K562 (cell line): Measurements from ENCODE around the gene HMBS. TPM values are rescaled to one million over a fixed set of nuclear protein-coding genes. Genes with fewer than 3 reads are reported as not detected.

ENCODE experiments used
- ATAC-seq: fragments of 200-7000 bp; cut with Tn5 transposase; 3 replicates; pipeline ENCODE4 v1.9.1; 2020; ENCODE audit warnings: moderate library complexity
- BruUV-seq: library from RNA; stranded (reverse); fragments of 400-500 nt; replicated peaks from 2 replicates; lab custom pipeline; 2021; lab: Mats Ljungman, UMichigan
- CTCF ChIA-PET: fragments of 300-600 bp; formaldehyde crosslinking; extraction: SDS; loops from one replicate; lab custom pipeline; 2021; ENCODE audit warnings: low intra/inter-chr PET ratio; lab: Yijun Ruan, JAX
- POLR2A ChIA-PET: fragments of 300-600, 350-650 bp; sonication (Branson Sonifier 250); formaldehyde crosslinking; extraction: SDS; loops from one replicate; lab custom pipeline; 2021; ENCODE audit warnings: antibody characterized with exemption, inconsistent platforms; lab: Yijun Ruan, JAX
- DNase-seq, 4 experiments: peaks; one replicate each; pipeline versions ENCODE4 v3.0.0 to v3.0.0-alpha.2; 2011 to 2018; ENCODE audit warnings: low spot score in 3 of 4, mixed read lengths in 3 of 4; ENCODE audit errors: extremely low read depth in 1 of 4
- FAIRE-seq: peaks from 2 replicates; lab custom pipeline; 2011; peaks lifted over from hg19 to GRCh38; lab: Jason Lieb, UNC
- H2AFZ ChIP-seq: 2 replicates; pipeline ENCODE4 v1.6.0; 2011; ENCODE audit warnings: low read depth, low read length, control low read depth, inconsistent platforms
- H3K27ac ChIP-seq: fragments of 200-600 bp; 3 replicates; pipeline ENCODE4 v1.8.0; 2011; ENCODE audit warnings: low read depth, mild to moderate bottlenecking, control low read depth, inconsistent platforms, low read length, moderate library complexity, mixed read lengths; ENCODE audit errors: extremely low read depth
- H3K27me3 ChIP-seq, 2 experiments: fragments of 300-600 bp in 1 of 2; 2 replicates in 1 of 2; 3 replicates in 1 of 2; pipeline versions ENCODE4 v1.6.0 to v1.8.0; 2011; ENCODE audit warnings: inconsistent platforms in 2 of 2, low read length in 2 of 2, mild to moderate bottlenecking in 1 of 2, mixed read lengths in 1 of 2, moderate library complexity in 1 of 2; ENCODE audit not compliant: control insufficient read depth in 2 of 2, insufficient read depth in 2 of 2
- H3K36me3 ChIP-seq: fragments of 300-600 bp; 3 replicates; pipeline ENCODE4 v1.8.0; 2011; ENCODE audit warnings: mild to moderate bottlenecking, low read length, inconsistent platforms; ENCODE audit not compliant: control insufficient read depth, insufficient read depth
- H3K4me1 ChIP-seq, 2 experiments: fragments of 200-600 bp in 1 of 2; replicated peaks in 1 of 2; 2 replicates in 1 of 2; 3 replicates in 1 of 2; pipeline versions ENCODE4 v1.5.1 to v1.8.0; 2011; ENCODE audit warnings: inconsistent platforms in 2 of 2, low read length in 2 of 2, mild to moderate bottlenecking in 1 of 2, mixed read lengths in 1 of 2, moderate library complexity in 1 of 2; ENCODE audit not compliant: control insufficient read depth in 2 of 2, insufficient read depth in 2 of 2
- H3K4me2 ChIP-seq: 2 replicates; pipeline ENCODE4 v1.6.1; 2011; ENCODE audit warnings: low read length, control low read depth, inconsistent platforms, mixed read lengths; ENCODE audit not compliant: insufficient read depth
- H3K4me3 ChIP-seq: fragments of 200-600 bp; sonication (generic), shearing (Covaris generic); 2 replicates; pipeline ENCODE4 v1.5.1; 2016; ENCODE audit warnings: control low read depth, inconsistent platforms
- H3K79me2 ChIP-seq: fragments of 200-600 bp; 3 replicates; pipeline ENCODE4 v1.8.0; 2011; ENCODE audit warnings: low read length, inconsistent platforms; ENCODE audit not compliant: control insufficient read depth, insufficient read depth
- H3K9ac ChIP-seq, 2 experiments: 2 replicates each; pipeline versions ENCODE4 v1.6.0 to v1.6.1; 2011; ENCODE audit warnings: low read depth in 2 of 2, low read length in 2 of 2, control low read depth in 1 of 2, inconsistent platforms in 1 of 2, mild to moderate bottlenecking in 1 of 2, mixed read lengths in 1 of 2; ENCODE audit not compliant: insufficient read depth in 1 of 2
- H3K9me1 ChIP-seq: one replicate; pipeline ENCODE4 v1.6.0; 2011; ENCODE audit warnings: inconsistent platforms, mild to moderate bottlenecking, low read length, moderate library complexity; ENCODE audit not compliant: control insufficient read depth, insufficient read depth
- H3K9me3 ChIP-seq: replicated peaks from 2 replicates; pipeline ENCODE4 v1.5.1; 2011; ENCODE audit warnings: low read depth, low read length, inconsistent platforms; ENCODE audit not compliant: control insufficient read depth, insufficient read depth
- H4K20me1 ChIP-seq: replicated peaks from 2 replicates; pipeline ENCODE4 v1.6.1; 2011; ENCODE audit warnings: low read length, inconsistent platforms, mixed read lengths; ENCODE audit not compliant: control insufficient read depth, insufficient read depth
- ATF2 ChIP-seq: sonication (generic); formaldehyde crosslinking; IDR thresholded peaks from 2 replicates; pipeline ENCODE4 v1.8.1; 2022; ENCODE audit warnings: missing genetic modification reagents
- CCAR2 ChIP-seq: fragments of 200-400 bp; formaldehyde crosslinking; IDR thresholded peaks from 2 replicates; pipeline ENCODE4 v1.6.1; 2017; ENCODE audit warnings: mild to moderate bottlenecking, low read depth, low read length
- CHCHD3 ChIP-seq: fragments of 250-450 bp; sonication (Bioruptor Pico); IDR thresholded peaks from 2 replicates; pipeline ENCODE4 v2.1.2; 2022; ENCODE audit warnings: mild to moderate bottlenecking
- HDAC1 ChIP-seq, 2 experiments: fragments of 450-650 bp; IDR thresholded peaks; 2 replicates each; pipeline ENCODE4 v1.6.1; 2016 to 2017; ENCODE audit warnings: inconsistent platforms in 1 of 2, mild to moderate bottlenecking in 1 of 2, moderate library complexity in 1 of 2
- HDAC8 ChIP-seq: fragments of 450-650 bp; IDR thresholded peaks from 2 replicates; pipeline ENCODE4 v1.6.1; 2016; ENCODE audit warnings: mild to moderate bottlenecking, missing genetic modification characterization, moderate library complexity, missing compliant biosample characterization
- IRF2 ChIP-seq: sonication (generic); formaldehyde crosslinking; IDR thresholded peaks from 2 replicates; pipeline ENCODE4 v1.8.1; 2022; ENCODE audit warnings: mild to moderate bottlenecking, missing genetic modification reagents
- JUND ChIP-seq, 2 experiments: IDR thresholded peaks; 2 replicates in 1 of 2; 3 replicates in 1 of 2; pipeline ENCODE4 v1.6.1; 2011; ENCODE audit warnings: borderline replicate concordance in 2 of 2, low read depth in 2 of 2, low read length in 2 of 2, improper control_type of control experiment in 1 of 2, missing biosample characterization in 1 of 2, missing genetic modification characterization in 1 of 2, missing genetic modification reagents in 1 of 2
- L3MBTL2 ChIP-seq: fragments of 450-650 bp; IDR thresholded peaks from 2 replicates; pipeline ENCODE4 v1.6.1; 2016; ENCODE audit warnings: mild to moderate bottlenecking, moderate library complexity
- MAFG ChIP-seq: fragments of 450-650 bp; conservative IDR thresholded peaks from 2 replicates; pipeline ENCODE4 v1.6.1; 2016; ENCODE audit warnings: missing genetic modification characterization, missing compliant biosample characterization
- MECOM ChIP-seq: fragments of 250-450 bp; sonication (Bioruptor Pico); IDR thresholded peaks from 2 replicates; pipeline ENCODE4 v1.8.0; 2022; ENCODE audit warnings: inconsistent platforms
- MEIS2 ChIP-seq: fragments of 450-650 bp; IDR thresholded peaks from 2 replicates; pipeline ENCODE4 v1.6.1; 2014; ENCODE audit warnings: mild to moderate bottlenecking; ENCODE audit not compliant: partially characterized antibody
- NR1H2 ChIP-seq: sonication (generic); formaldehyde crosslinking; IDR thresholded peaks from 2 replicates; pipeline ENCODE4 v1.4.0; 2020; ENCODE audit warnings: mild to moderate bottlenecking, missing genetic modification reagents
- PHTF2 ChIP-seq: fragments of 250-450 bp; sonication (Bioruptor Pico); IDR thresholded peaks from 2 replicates; pipeline ENCODE4 v1.5.0; 2021; ENCODE audit warnings: mild to moderate bottlenecking
- PKNOX1 ChIP-seq: fragments of 450-650 bp; IDR thresholded peaks from 2 replicates; pipeline ENCODE4 v1.6.1; 2016
- SNRNP70 ChIP-seq: fragments of 200-400 bp; formaldehyde crosslinking; optimal IDR thresholded peaks from 2 replicates; pipeline ENCODE3; 2017; ENCODE audit warnings: low read depth, low read length
- SP2 ChIP-seq: IDR thresholded peaks from 2 replicates; pipeline ENCODE4 v1.6.1; 2011; ENCODE audit warnings: mild to moderate bottlenecking, low read depth, low read length, moderate library complexity; ENCODE audit not compliant: poor library complexity, severe bottlenecking; ENCODE audit errors: extremely low read depth
- TCF3 ChIP-seq: sonication (generic); formaldehyde crosslinking; IDR thresholded peaks from 2 replicates; pipeline ENCODE4 v1.4.0; 2020; ENCODE audit warnings: mild to moderate bottlenecking, missing genetic modification reagents
- TCF7 ChIP-seq: sonication (generic); IDR thresholded peaks from 2 replicates; pipeline ENCODE4 v1.6.1; 2016; ENCODE audit warnings: antibody characterized with exemption, borderline replicate concordance
- ZNF316 ChIP-seq: fragments of 450-650 bp; IDR thresholded peaks from 2 replicates; pipeline ENCODE4 v1.6.1; 2016
- ZNF324 ChIP-seq: fragments of 250-450 bp; sonication (Bioruptor Pico); IDR thresholded peaks from 2 replicates; pipeline ENCODE4 v1.4.0; 2020; ENCODE audit warnings: mild to moderate bottlenecking
- ZNF384 ChIP-seq: IDR thresholded peaks from 2 replicates; pipeline ENCODE4 v1.6.1; 2012; ENCODE audit warnings: low read depth, low read length, improper control_type of control experiment
- WGBS: fragments of 100-300 bp; shearing (Covaris generic); methylation state at CpG from one replicate; pipeline ENCODE4 v1.1.6; 2016; ENCODE audit warnings: low coverage, mixed read lengths; ENCODE audit not compliant: insufficient coverage; ENCODE audit errors: missing lambda C conversion rate; 5-methylcytosine and 5-hydroxymethylcytosine counted together
- in situ Hi-C: fragments of 300-500 bp; cut with MboI; formaldehyde crosslinking; loops from 4 replicates; pipeline ENCODE4 v1.15.0; 2018; ENCODE audit warnings: inconsistent platforms, mixed read lengths
- intact Hi-C: fragments of 100-400 bp; cut with micrococcal nuclease; formaldehyde crosslinking; loops from 2 replicates; pipeline ENCODE4 v1.14.2; 2022
- polyA plus RNA-seq, 8 experiments: library from polyadenylated mRNA; depleted of rRNA in 4 of 8; stranded (reverse) in 5 of 8; unstranded in 3 of 8; fragments of >200 nt; fragmentation: Nextera tagmentation in 2 of 8; fragmentation: Illumina TruSeq in 1 of 8; extraction: Ambion mirVana in 2 of 8; extraction: Trizol in 1 of 8; gene quantifications; 2 replicates each; pipeline versions ENCODE4 v1.2.1 to v1.2.3, GENCODE V29; 2011 to 2014; ENCODE audit warnings: inconsistent platforms in 1 of 8, missing spikeins in 1 of 8
- total RNA-seq, 7 experiments: library from RNA; depleted of rRNA in 6 of 7; stranded (reverse); fragments of >200 nt in 6 of 7; fragmentation: Illumina TruSeq in 2 of 7; extraction: Trizol in 2 of 7; gene quantifications; 2 replicates each; pipeline versions ENCODE4 v1.2.1 to v1.2.3, GENCODE V29; 2011 to 2021; ENCODE audit warnings: low replicate concordance in 1 of 7

The HMBS gene
- total and polyA plus RNA-seq, 9 of the 15 experiments (the other 6 are each of a cell fraction or from before 2014, with no cell fraction given), result 56.9 to 385 (median 286) TPM

GRCh38 chr11:119041821-119042514 is 42.7 kb upstream of the HMBS start (continued):
- TF ChIP-seq JUND (IDR thresholded peaks at IDR 0.05; ENCODE audit: borderline replicate concordance, low read depth, low read length), result 0 out of 2 replicates have a peak, but pooled peaks have one; percentile 16
- TF ChIP-seq JUND (tag; IDR thresholded peaks at IDR 0.05; ENCODE audit: borderline replicate concordance, low read depth, low read length), result no peak
- TF ChIP-seq ZNF384, result 0 out of 2 replicates have a peak, but pooled peaks have one; percentile 15
- no peak for TF ChIP-seq SP2
- peak; percentile 87 for TF ChIP-seq ZNF316
- TF ChIP-seq, all 486 proteins: peak for 10

DNA sequence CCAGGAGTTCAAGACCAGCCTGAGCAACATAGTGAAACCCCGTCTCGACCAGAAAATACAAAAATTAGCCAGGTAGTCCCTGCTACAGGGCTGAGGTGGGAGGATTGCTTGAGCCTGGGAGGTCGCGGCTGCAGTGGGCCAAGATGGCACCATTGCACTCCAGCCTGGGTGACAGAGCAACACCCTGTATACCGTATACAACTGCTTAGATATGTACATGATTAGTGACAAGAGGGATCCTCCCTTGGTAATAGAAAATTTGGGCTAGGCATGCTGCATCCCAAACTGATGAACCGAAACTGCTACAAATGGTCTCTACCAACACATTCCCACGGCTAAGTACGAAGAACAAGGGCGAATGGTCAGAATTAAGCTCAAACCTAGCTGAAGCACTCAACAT is 41.8 kb upstream of the HMBS start:
- Histone ChIP-seq H3K27ac (no peak overlapping the region), H3K36me3 (peaks cover 37% of the 10 kb centered on the region), H3K4me1 (peaks cover 6% of the 10 kb centered on the region in 2 experiments; a peak in 3 of 5 replicates), H3K9me3 (no peaks in the 10 kb centered on the region), H3K9me1 (no peaks in the 10 kb centered on the region), H3K27me3 (no peaks in the 10 kb centered on the region), H3K9ac (0 out of 4 replicates have a peak overlapping the region, but pooled peaks of 1 of the 2 experiments have one; percentile 42), H3K79me2 (no peaks in the 10 kb centered on the region), H4K20me1 (no peaks in the 10 kb centered on the region), H3K4me2 (no peak overlapping the region), H2AFZ (no peak overlapping the region), H3K4me3 (no peak overlapping the region)
- DNase-seq (peak in 1 of 4 experiments; percentile 3), ATAC-seq (no peak; the same call in 2 of the 3 replicates), FAIRE-seq (no peak)
- 78% methylated on average over 9 of the region's 9 CpGs for WGBS
- no TSS peak for BruUV-seq
- in situ Hi-C loops, result no loop called here
- ChIA-PET POLR2A (interaction anchor here (0.6 to 9.3 kb wide), 8 partner anchors 10 to 78 kb away, joined by 3 to 132 read pairs (median 4); partner anchors contain the start of genes HINFP, HMBS and HYOU1), CTCF (no interaction called here)
- intact Hi-C loops, result no loop called here
- TF ChIP-seq TCF3 (CRISPR knock-in tag), result no peak
- no peak for TF ChIP-seq HDAC8 (tag)
- no peak for TF ChIP-seq L3MBTL2
- no peak for TF ChIP-seq MAFG
- no peak for TF ChIP-seq CHCHD3 (CRISPR knock-in tag)
- TF ChIP-seq NR1H2 (CRISPR knock-in tag), result no peak
- no peak for TF ChIP-seq PHTF2 (CRISPR knock-in tag)
- no peak for TF ChIP-seq CCAR2
- TF ChIP-seq ZNF324 (CRISPR knock-in tag), result no peak
- no peak for TF ChIP-seq HDAC1 (IDR thresholded peaks at IDR 0.05)
- no peak for TF ChIP-seq MEIS2
- no peak for TF ChIP-seq SNRNP70
- TF ChIP-seq IRF2 (CRISPR knock-in tag), result no peak
- TF ChIP-seq PKNOX1, result no peak
- TF ChIP-seq MECOM (CRISPR knock-in tag), result no peak
- TF ChIP-seq TCF7, result no peak
- no peak for TF ChIP-seq ATF2 (CRISPR knock-in tag)
